Activated CD4-positive, CD25-positive, alpha-beta regulatory T cell treated with anti-CD3 and anti-CD28 coated beads, Interleukin-2, amount 50 U/mL, for 72 hours (primary cell): Measurements from ENCODE around the gene NBPF10.
"Not testable (repeated sequence)": the region's sequence is repeated elsewhere in the genome, so short reads cannot be mapped to it uniquely, and the experiment has no call there.

Experiments used
- DNase-seq: peaks from one replicate; pipeline ENCODE4 v3.0.0; 2021

NBPF10 gene

GRCh38 chr1:146144465-146144864, at the start of gene NBPF10:
Gene NBPF10, minus strand, starts transcription at chr1:146144804. Its CDS starts 35 bp downstream, at chr1:146144769.
- not testable (repeated sequence) for DNase-seq

GRCh38 chr1:146174531-146174930, 29.9 kb upstream of the NBPF10 start:
- not testable (repeated sequence) for DNase-seq

- not testable (repeated sequence) for DNase-seq
Measured at GRCh38 chr1:146167740-146168139, 23.1 kb upstream of the NBPF10 start.

DNA sequence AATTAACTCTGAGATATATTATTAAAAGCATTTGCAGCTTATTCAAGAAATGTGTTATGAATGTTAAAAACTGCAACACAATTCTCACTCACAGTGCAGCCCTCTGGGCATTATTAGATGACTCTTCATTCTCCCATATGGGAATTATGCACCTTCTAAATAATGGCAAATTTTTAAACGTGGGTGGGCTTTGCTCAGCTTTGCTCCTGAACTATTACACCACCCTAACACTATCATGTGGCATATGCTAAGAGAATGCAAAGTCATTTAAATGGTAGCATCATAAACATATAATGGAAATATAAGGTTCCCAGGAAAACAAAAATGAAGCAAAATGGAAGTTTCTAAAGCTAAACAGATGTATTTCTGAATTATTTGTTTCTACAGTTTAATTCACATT, 22.7 kb upstream of the NBPF10 start:
- DNase-seq = not testable (repeated sequence)
